H9 (cell line): ENCODE results near the gene CHRNA5. TPM values are rescaled to one million over a fixed set of nuclear protein-coding genes. Genes with fewer than 3 reads are reported as not detected.

Experiments
- DNase-seq: peaks from one replicate; pipeline ENCODE4 v3.0.0-alpha.2; 2017
- H2AFZ ChIP-seq: one replicate; pipeline ENCODE4 v1.6.1; 2013; ENCODE audit warnings: mild to moderate bottlenecking, low read length, control low read depth, moderate library complexity
- H2AK5ac ChIP-seq: 2 replicates; pipeline ENCODE4 v1.6.1; 2013; ENCODE audit warnings: low read length, control low read depth, mixed read lengths; ENCODE audit not compliant: insufficient read length
- H2BK120ac ChIP-seq: one replicate; pipeline ENCODE4 v1.6.1; 2013; ENCODE audit warnings: low read depth, mild to moderate bottlenecking, low read length, control low read depth, inconsistent platforms; ENCODE audit not compliant: poor library complexity, severe bottlenecking
- H2BK12ac ChIP-seq: 2 replicates; pipeline ENCODE4 v1.6.1; 2013; ENCODE audit warnings: low read length, control low read depth, mixed read lengths, low read depth; ENCODE audit not compliant: insufficient read length
- H2BK15ac ChIP-seq: 2 replicates; pipeline ENCODE4 v1.6.1; 2013; ENCODE audit warnings: low read depth, low read length, control low read depth
- H2BK20ac ChIP-seq: one replicate; pipeline ENCODE4 v1.6.1; 2013; ENCODE audit warnings: low read depth, mild to moderate bottlenecking, low read length, control low read depth, inconsistent platforms; ENCODE audit not compliant: poor library complexity, severe bottlenecking
- H2BK5ac ChIP-seq: 2 replicates; pipeline ENCODE4 v1.6.1; 2013; ENCODE audit warnings: low read length, control low read depth, mixed read lengths; ENCODE audit not compliant: insufficient read length
- H3K14ac ChIP-seq: 2 replicates; pipeline ENCODE4 v1.6.1; 2013; ENCODE audit warnings: low read length, control low read depth; ENCODE audit not compliant: insufficient read depth
- H3K18ac ChIP-seq: 2 replicates; pipeline ENCODE4 v1.6.1; 2013; ENCODE audit warnings: low read depth, mild to moderate bottlenecking, mixed read lengths, low read length, control low read depth; ENCODE audit not compliant: insufficient read length
- H3K23ac ChIP-seq: 2 replicates; pipeline ENCODE4 v1.6.1; 2013; ENCODE audit warnings: low read length, control low read depth, mixed read lengths, low read depth; ENCODE audit not compliant: insufficient read length
- H3K23me2 ChIP-seq: 2 replicates; pipeline ENCODE4 v1.6.1; 2013; ENCODE audit warnings: low read depth, mild to moderate bottlenecking, mixed read lengths, low read length, control low read depth; ENCODE audit not compliant: insufficient read length, poor library complexity, severe bottlenecking
- H3K27ac ChIP-seq: 2 replicates; pipeline ENCODE4 v1.5.1; 2013; ENCODE audit warnings: low read length, control low read depth, mixed read lengths, low read depth; ENCODE audit not compliant: insufficient read length
- H3K27me3 ChIP-seq: 2 replicates; pipeline ENCODE4 v1.6.1; 2013; ENCODE audit warnings: low read length, control low read depth, inconsistent platforms; ENCODE audit not compliant: insufficient read depth
- H3K4ac ChIP-seq: 2 replicates; pipeline ENCODE4 v1.6.1; 2013; ENCODE audit warnings: low read depth, mild to moderate bottlenecking, control low read depth, inconsistent platforms, low read length, moderate library complexity
- H3K4me1 ChIP-seq: 2 replicates; pipeline ENCODE4 v1.6.1; 2013; ENCODE audit warnings: low read length, control low read depth, inconsistent platforms; ENCODE audit not compliant: insufficient read depth
- H3K4me2 ChIP-seq: 2 replicates; pipeline ENCODE4 v1.6.1; 2013; ENCODE audit warnings: low read length, control low read depth, mixed read lengths; ENCODE audit not compliant: insufficient read length, insufficient read depth
- H3K56ac ChIP-seq: 2 replicates; pipeline ENCODE4 v1.6.1; 2013; ENCODE audit warnings: low read depth, mild to moderate bottlenecking, mixed read lengths, low read length, control low read depth; ENCODE audit not compliant: insufficient read length
- H3K79me1 ChIP-seq: 2 replicates; pipeline ENCODE4 v1.6.1; 2013; ENCODE audit warnings: low read depth, mild to moderate bottlenecking, moderate library complexity, low read length, control low read depth, inconsistent platforms; ENCODE audit not compliant: insufficient read depth, poor library complexity, severe bottlenecking
- H3K79me2 ChIP-seq: 2 replicates; pipeline ENCODE4 v1.6.1; 2013; ENCODE audit warnings: low read length, control low read depth, inconsistent platforms; ENCODE audit not compliant: insufficient read depth
- H3K9ac ChIP-seq: 2 replicates; pipeline ENCODE4 v1.6.1; 2013; ENCODE audit warnings: low read length, control low read depth, mixed read lengths; ENCODE audit not compliant: insufficient read length; ENCODE audit errors: extremely low read depth
- H3K9me3 ChIP-seq: one replicate; pipeline ENCODE4 v1.6.1; 2013; ENCODE audit warnings: low read depth, low read length, inconsistent platforms; ENCODE audit not compliant: control insufficient read depth
- H3T11ph ChIP-seq: one replicate; pipeline ENCODE4 v1.6.1; 2013; ENCODE audit warnings: mild to moderate bottlenecking, low read length, control low read depth, inconsistent platforms
- H4K20me1 ChIP-seq: one replicate; pipeline ENCODE4 v1.6.1; 2013; ENCODE audit not compliant: control insufficient read depth, insufficient read length, insufficient read depth
- H4K5ac ChIP-seq: 2 replicates; pipeline ENCODE4 v1.6.1; 2013; ENCODE audit warnings: low read depth, mild to moderate bottlenecking, mixed read lengths, low read length, control low read depth; ENCODE audit not compliant: insufficient read length
- H4K8ac ChIP-seq: replicated peaks from 2 replicates; pipeline ENCODE4 v1.6.1; 2013; ENCODE audit warnings: low read length, control low read depth, mixed read lengths, low read depth; ENCODE audit not compliant: insufficient read length
- H4K91ac ChIP-seq: 2 replicates; pipeline ENCODE4 v1.6.1; 2013; ENCODE audit warnings: low read depth, mild to moderate bottlenecking, moderate library complexity, mixed read lengths, low read length, control low read depth; ENCODE audit not compliant: insufficient read length
- H3K27ac Mint-ChIP-seq, 3 experiments: 2 replicates in 2 of 3; 3 replicates in 1 of 3; pipeline ENCODE4 v1.8.0; 2020 to 2021; ENCODE audit warnings: mixed read lengths in 3 of 3, mild to moderate bottlenecking in 1 of 3, moderate library complexity in 1 of 3
- H3K27me3 Mint-ChIP-seq: 2 replicates; pipeline ENCODE4 v1.8.0; 2021; ENCODE audit warnings: low read depth, mild to moderate bottlenecking, moderate library complexity, mixed read lengths
- H3K36me3 Mint-ChIP-seq, 3 experiments: 2 replicates in 2 of 3; 3 replicates in 1 of 3; pipeline ENCODE4 v1.8.0; 2020 to 2021; ENCODE audit warnings: low read depth in 3 of 3, mixed read lengths in 3 of 3; ENCODE audit not compliant: insufficient read depth in 1 of 3
- H3K4me1 Mint-ChIP-seq, 2 experiments: 2 replicates each; pipeline ENCODE4 v1.8.0; 2020; ENCODE audit warnings: mixed read lengths in 2 of 2
- H3K4me3 Mint-ChIP-seq, 2 experiments: 2 replicates in 1 of 2; 3 replicates in 1 of 2; pipeline ENCODE4 v1.8.0; 2020 to 2021; ENCODE audit warnings: mild to moderate bottlenecking in 2 of 2, mixed read lengths in 2 of 2, moderate library complexity in 1 of 2
- H3K9me3 Mint-ChIP-seq, 2 experiments: 2 replicates in 1 of 2; 3 replicates in 1 of 2; pipeline ENCODE4 v1.8.0; 2020; ENCODE audit warnings: mild to moderate bottlenecking in 2 of 2, mixed read lengths in 2 of 2, moderate library complexity in 1 of 2
- WGBS: extraction: QIAGEN DNeasy Blood & Tissue Kit; methylation state at CpG from one replicate; pipeline ENCODE4 v1.1.7; 2013; ENCODE audit warnings: missing lambda C conversion rate, low lambda C conversion rate, mixed read lengths; ENCODE audit not compliant: insufficient read length; ENCODE audit errors: extremely low coverage; 5-methylcytosine and 5-hydroxymethylcytosine counted together
- total RNA-seq: library from RNA; stranded (reverse); gene quantifications from 2 replicates; pipeline ENCODE4 v1.2.1, GENCODE V29; 2021
- TF ChIP-seq, protein P1 (sequence below): fragments of 200-600 bp; sonication (generic); conservative IDR thresholded peaks from 3 replicates; pipeline ENCODE4 v1.8.0; 2021; ENCODE audit warnings: antibody characterized with exemption, mild to moderate bottlenecking

Gene CHRNA5
- total RNA-seq, 1 experiment from 2014 or later = 16.5 TPM

GRCh38 chr15:78574944-78575343 lies 9.6 kb downstream of the CHRNA5 start:
- no peak overlapping the region for H2BK120ac ChIP-seq
- no CpG with 5 or more reads among the region's 1 CpG for WGBS
- H3K27ac Mint-ChIP-seq = no peak overlapping the region
- H3K36me3 Mint-ChIP-seq = no peaks in the 10 kb centered on the region
- H3K9ac ChIP-seq = no peak overlapping the region
- no peak overlapping the region for H2AK5ac ChIP-seq
- H4K5ac ChIP-seq = no peak overlapping the region
- H3K23me2 ChIP-seq = no peaks in the 10 kb centered on the region
- no peak overlapping the region for H3K56ac ChIP-seq
- H2BK12ac ChIP-seq = no peak overlapping the region
- H2AFZ ChIP-seq = no peak overlapping the region
- H4K20me1 ChIP-seq = no peaks in the 10 kb centered on the region
- H4K91ac ChIP-seq = no peak overlapping the region
- TF ChIP-seq, protein P1, sequence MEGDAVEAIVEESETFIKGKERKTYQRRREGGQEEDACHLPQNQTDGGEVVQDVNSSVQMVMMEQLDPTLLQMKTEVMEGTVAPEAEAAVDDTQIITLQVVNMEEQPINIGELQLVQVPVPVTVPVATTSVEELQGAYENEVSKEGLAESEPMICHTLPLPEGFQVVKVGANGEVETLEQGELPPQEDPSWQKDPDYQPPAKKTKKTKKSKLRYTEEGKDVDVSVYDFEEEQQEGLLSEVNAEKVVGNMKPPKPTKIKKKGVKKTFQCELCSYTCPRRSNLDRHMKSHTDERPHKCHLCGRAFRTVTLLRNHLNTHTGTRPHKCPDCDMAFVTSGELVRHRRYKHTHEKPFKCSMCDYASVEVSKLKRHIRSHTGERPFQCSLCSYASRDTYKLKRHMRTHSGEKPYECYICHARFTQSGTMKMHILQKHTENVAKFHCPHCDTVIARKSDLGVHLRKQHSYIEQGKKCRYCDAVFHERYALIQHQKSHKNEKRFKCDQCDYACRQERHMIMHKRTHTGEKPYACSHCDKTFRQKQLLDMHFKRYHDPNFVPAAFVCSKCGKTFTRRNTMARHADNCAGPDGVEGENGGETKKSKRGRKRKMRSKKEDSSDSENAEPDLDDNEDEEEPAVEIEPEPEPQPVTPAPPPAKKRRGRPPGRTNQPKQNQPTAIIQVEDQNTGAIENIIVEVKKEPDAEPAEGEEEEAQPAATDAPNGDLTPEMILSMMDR = no peak
- no peaks in the 10 kb centered on the region; the same call in 1 of the 2 replicates for H3K79me2 ChIP-seq
- DNase-seq = no peak
- no peak overlapping the region for H2BK20ac ChIP-seq
- H3T11ph ChIP-seq = no peak overlapping the region
- no peaks in the 10 kb centered on the region for H3K9me3 ChIP-seq
- H4K8ac ChIP-seq = no peak overlapping the region
- H3K23ac ChIP-seq = no peak overlapping the region
- H3K4me3 Mint-ChIP-seq = no peak overlapping the region
- H3K18ac ChIP-seq = no peak overlapping the region
- H3K79me1 ChIP-seq = peaks cover 7% of the 10 kb centered on the region
- no peak overlapping the region for H3K27ac ChIP-seq
- H3K4me2 ChIP-seq = no peak overlapping the region
- H3K4ac ChIP-seq = no peak overlapping the region
- peaks cover 4 to 6% of the 10 kb centered on the region in 2 experiments; a peak in 3 of 4 replicates for H3K4me1 Mint-ChIP-seq
- H2BK5ac ChIP-seq = no peak overlapping the region
- H2BK15ac ChIP-seq = no peak overlapping the region
- no peaks in the 10 kb centered on the region for H3K27me3 Mint-ChIP-seq
- H3K9me3 Mint-ChIP-seq = no peaks in the 10 kb centered on the region
- no peak overlapping the region for H3K14ac ChIP-seq
- no peaks in the 10 kb centered on the region for H3K27me3 ChIP-seq
- no peaks in the 10 kb centered on the region for H3K4me1 ChIP-seq
